Osteoblast (primary cell): ENCODE data around the gene SMARCA2. TPM values are rescaled to one million over a fixed set of nuclear protein-coding genes. Genes with fewer than 3 reads are reported as not detected.

ENCODE experiments used
- DNase-seq: peaks from one replicate; pipeline ENCODE4 v3.0.0; 2011; ENCODE audit warnings: low spot score, mixed read lengths; ENCODE audit not compliant: insufficient read length; ENCODE audit errors: missing footprints
- H2AFZ ChIP-seq: 2 replicates; pipeline ENCODE4 v1.6.0; 2011; ENCODE audit warnings: mild to moderate bottlenecking, low read length
- H3K27ac ChIP-seq: 2 replicates; pipeline ENCODE4 v1.5.1; 2011; ENCODE audit warnings: mild to moderate bottlenecking, low read depth, low read length, moderate library complexity
- H3K27me3 ChIP-seq: 2 replicates; pipeline ENCODE4 v1.6.0; 2012; ENCODE audit warnings: mild to moderate bottlenecking, control low read depth, inconsistent platforms, low read length, moderate library complexity; ENCODE audit not compliant: insufficient read depth
- H3K36me3 ChIP-seq: 2 replicates; pipeline ENCODE4 v1.5.1; 2011; ENCODE audit warnings: mild to moderate bottlenecking, low read length, control low read depth, moderate library complexity; ENCODE audit not compliant: insufficient read depth
- H3K4me1 ChIP-seq: 2 replicates; pipeline ENCODE4 v1.5.1; 2011; ENCODE audit warnings: mild to moderate bottlenecking, low read length, control low read depth, moderate library complexity; ENCODE audit not compliant: insufficient read depth
- H3K4me2 ChIP-seq: 2 replicates; pipeline ENCODE4 v1.6.0; 2011; ENCODE audit warnings: mild to moderate bottlenecking, low read length; ENCODE audit not compliant: insufficient read depth
- H3K4me3 ChIP-seq: fragments of 200-600 bp; sonication (generic); 3 replicates; pipeline ENCODE4 v1.5.1; 2012; ENCODE audit warnings: mild to moderate bottlenecking, low read length, inconsistent platforms; ENCODE audit not compliant: insufficient read depth
- H3K79me2 ChIP-seq: 2 replicates; pipeline ENCODE4 v1.6.0; 2012; ENCODE audit warnings: mild to moderate bottlenecking, low read length, control low read depth, inconsistent platforms; ENCODE audit not compliant: insufficient read depth
- H3K9me3 ChIP-seq: 2 replicates; pipeline ENCODE4 v1.5.1; 2011; ENCODE audit warnings: low read depth, low read length, control low read depth
- H4K20me1 ChIP-seq: 2 replicates; pipeline ENCODE4 v1.6.0; 2012; ENCODE audit warnings: mild to moderate bottlenecking, low read length, control low read depth; ENCODE audit not compliant: insufficient read depth
- CTCF ChIP-seq: IDR thresholded peaks from 2 replicates; pipeline ENCODE4 v1.5.1; 2011; ENCODE audit warnings: mild to moderate bottlenecking, low read depth, low read length, moderate library complexity; ENCODE audit errors: extremely low read depth
- total RNA-seq: library from RNA; depleted of rRNA; stranded (reverse); fragments of >200 nt; gene quantifications from 2 replicates; pipeline ENCODE4 v1.2.3, GENCODE V29; 2012

The SMARCA2 gene
- total RNA-seq, 1 donor: 101 TPM

DNA sequence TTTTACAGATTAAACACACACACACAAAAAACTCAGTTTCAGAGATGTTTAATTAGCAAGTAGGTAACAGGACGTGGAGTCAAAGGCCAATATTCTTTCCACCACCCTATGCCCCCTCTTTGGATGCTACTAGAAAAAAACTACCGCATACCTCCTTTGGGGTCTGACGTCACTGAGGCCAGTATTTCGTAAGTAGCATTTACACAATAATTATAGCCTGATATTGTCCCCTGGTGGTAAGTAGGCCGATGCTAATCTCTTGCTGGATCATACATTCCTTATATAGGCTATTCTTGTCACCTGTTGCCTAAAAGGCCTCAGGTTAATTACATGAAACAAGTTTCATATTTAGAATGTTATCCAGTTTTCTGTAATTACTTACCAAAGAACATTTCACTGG is 21.0 kb upstream of the SMARCA2 start:
- no peak overlapping the region for H3K4me2 ChIP-seq
- H3K4me1 ChIP-seq: no peaks in the 10 kb centered on the region
- no peak overlapping the region for H3K4me3 ChIP-seq
- no peak overlapping the region for H2AFZ ChIP-seq
- H3K79me2 ChIP-seq: no peaks in the 10 kb centered on the region
- H3K36me3 ChIP-seq: no peaks in the 10 kb centered on the region
- no peaks in the 10 kb centered on the region for H3K9me3 ChIP-seq
- peaks cover 7% of the 10 kb centered on the region for H3K27me3 ChIP-seq
- no peak overlapping the region for H3K27ac ChIP-seq
- peak; percentile 11 for TF ChIP-seq CTCF
- no peak for DNase-seq
- no peaks in the 10 kb centered on the region for H4K20me1 ChIP-seq

DNA sequence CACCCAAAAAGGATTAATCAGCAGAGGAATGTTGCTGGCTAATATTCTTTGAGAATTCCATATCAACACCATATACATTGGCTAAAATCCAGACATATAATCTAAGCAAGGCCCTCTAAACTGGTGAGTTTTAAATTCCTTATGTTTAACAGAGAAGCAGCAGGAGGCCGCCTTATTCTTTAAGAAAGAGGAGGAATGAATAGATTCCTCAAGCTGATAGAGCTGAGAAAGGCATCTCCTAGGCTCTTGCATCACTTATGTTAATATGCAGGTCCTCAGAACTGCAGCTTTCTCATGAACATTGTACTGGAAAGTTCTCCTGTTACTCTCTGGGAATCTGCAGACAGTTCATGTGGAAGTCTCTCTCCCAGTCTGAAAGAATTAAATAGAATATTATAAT is 20.1 kb upstream of the SMARCA2 start:
- Histone ChIP-seq H2AFZ (no peak overlapping the region), H3K4me2 (no peak overlapping the region), H3K36me3 (no peaks in the 10 kb centered on the region), H3K4me3 (no peak overlapping the region), H3K27ac (no peak overlapping the region), H3K27me3 (peaks cover 7% of the 10 kb centered on the region), H3K79me2 (no peaks in the 10 kb centered on the region), H4K20me1 (no peaks in the 10 kb centered on the region), H3K9me3 (no peaks in the 10 kb centered on the region), H3K4me1 (no peaks in the 10 kb centered on the region)
- no peak for DNase-seq
- no peak for TF ChIP-seq CTCF

DNA sequence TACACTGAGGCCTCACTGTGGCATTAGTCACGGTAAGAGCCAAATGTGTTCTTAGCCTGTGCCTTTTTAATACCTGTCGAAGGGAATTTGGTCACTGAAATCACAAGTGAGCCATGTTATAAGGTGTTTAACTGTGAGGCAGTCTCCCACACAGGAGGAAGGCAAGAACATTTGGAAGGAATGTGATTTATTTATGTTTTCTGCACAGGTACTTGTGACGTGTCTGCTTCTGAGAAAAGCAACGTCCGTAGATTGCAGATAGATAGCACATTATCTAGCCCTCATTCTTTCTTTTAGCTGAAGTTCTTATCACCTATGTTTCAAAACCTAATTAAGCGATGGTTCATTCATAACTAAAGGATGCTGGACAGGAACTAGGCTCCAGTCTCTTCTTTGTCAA is 19.0 kb upstream of the SMARCA2 start:
- Histone ChIP-seq H3K27ac (no peak overlapping the region), H4K20me1 (no peaks in the 10 kb centered on the region), H3K4me1 (no peaks in the 10 kb centered on the region), H3K4me2 (no peak overlapping the region), H3K79me2 (no peaks in the 10 kb centered on the region), H2AFZ (no peak overlapping the region), H3K27me3 (peaks cover 7% of the 10 kb centered on the region), H3K36me3 (no peaks in the 10 kb centered on the region), H3K4me3 (no peak overlapping the region), H3K9me3 (no peaks in the 10 kb centered on the region)
- no peak for DNase-seq
- TF ChIP-seq CTCF: no peak

- no peak overlapping the region for H3K4me2 ChIP-seq
- DNase-seq: no peak
- TF ChIP-seq CTCF: no peak
- H4K20me1 ChIP-seq: no peaks in the 10 kb centered on the region
- no peaks in the 10 kb centered on the region for H3K36me3 ChIP-seq
- no peaks in the 10 kb centered on the region for H3K9me3 ChIP-seq
- H3K27ac ChIP-seq: no peak overlapping the region
- no peak overlapping the region for H2AFZ ChIP-seq
- H3K27me3 ChIP-seq: peaks cover 7% of the 10 kb centered on the region
- H3K4me1 ChIP-seq: no peaks in the 10 kb centered on the region
- no peak overlapping the region for H3K4me3 ChIP-seq
- no peaks in the 10 kb centered on the region for H3K79me2 ChIP-seq
Measured at GRCh38 chr9:1997646-1998045, 17.5 kb upstream of the SMARCA2 start.
